HG03565 (cell line): Measurements from ENCODE around the gene CEACAM8.
"Not testable (repeated sequence)": the region's sequence is repeated elsewhere in the genome, so short reads cannot be mapped to it uniquely, and the experiment has no call there.

Experiments
- ATAC-seq: cut with Tn5 transposase; IDR thresholded peaks from one replicate; pipeline ENCODE4 v1.9.1; 2021; ENCODE audit warnings: mild to moderate bottlenecking, moderate library complexity; ENCODE audit not compliant: unreplicated experiment

Gene CEACAM8

GRCh38 chr19:42576241-42576640, 18.5 kb downstream of the CEACAM8 start:
- no peak for ATAC-seq

DNA sequence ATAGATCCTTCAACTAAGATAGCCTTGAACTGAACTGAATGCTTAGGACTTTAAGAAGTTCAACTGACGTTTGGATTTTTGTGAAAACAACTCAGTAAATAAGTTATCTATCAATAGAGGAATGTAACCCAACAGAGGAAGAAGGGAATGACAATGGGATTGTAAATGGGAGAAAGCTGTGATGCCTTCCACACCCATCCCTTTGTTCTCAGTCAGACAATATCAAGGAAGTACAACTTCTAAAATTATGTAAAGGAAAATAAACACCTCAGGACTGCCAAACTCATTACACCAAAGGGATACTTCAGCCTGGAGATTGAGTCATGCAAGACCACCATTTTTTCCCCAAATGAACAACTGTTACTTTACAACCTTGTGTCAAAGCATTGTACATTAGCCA, 21.1 kb downstream of the CEACAM8 start:
- no peak for ATAC-seq

DNA sequence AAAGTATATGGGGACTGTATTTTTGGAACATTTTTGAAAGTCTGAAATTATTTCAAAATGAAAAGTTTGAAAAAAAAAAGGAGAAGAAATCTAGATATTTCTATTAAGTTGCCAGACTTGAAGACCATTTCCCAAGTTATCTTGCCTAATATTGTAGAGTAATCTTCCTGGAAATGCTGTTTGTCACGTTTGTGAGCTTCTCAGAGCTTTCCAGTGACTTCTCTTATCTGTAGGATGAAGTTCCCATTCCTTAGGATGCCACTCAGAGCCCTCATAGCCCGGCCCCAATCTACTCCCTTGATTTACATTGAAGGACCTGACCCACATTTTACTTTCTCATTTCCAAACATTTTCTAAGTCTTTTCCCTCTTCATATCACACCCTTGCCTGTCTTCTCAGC, 23.6 kb downstream of the CEACAM8 start:
- ATAC-seq = no peak

DNA sequence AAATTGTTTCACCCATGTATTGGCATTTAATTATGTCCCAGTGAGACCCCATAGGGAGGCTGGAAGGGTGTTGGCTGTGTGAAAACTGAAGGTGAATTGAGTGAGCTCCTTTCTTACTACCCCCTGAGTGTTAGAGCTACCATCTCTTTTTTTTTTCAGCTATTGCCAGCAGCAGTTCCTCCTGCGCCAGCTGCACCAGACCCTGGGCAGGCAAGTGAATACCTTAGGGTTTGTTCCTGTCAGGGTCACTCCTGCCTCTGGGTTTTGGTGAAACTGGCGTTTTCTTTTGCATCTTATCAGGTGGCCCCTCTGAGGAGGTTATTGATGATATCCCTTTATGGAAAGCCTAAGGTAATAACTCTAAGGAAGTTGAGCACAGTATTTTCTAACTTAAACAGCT, 25.5 kb downstream of the CEACAM8 start:
- ATAC-seq = no peak

GRCh38 chr19:42568006-42568405, 26.7 kb downstream of the CEACAM8 start:
- ATAC-seq = no peak

DNA sequence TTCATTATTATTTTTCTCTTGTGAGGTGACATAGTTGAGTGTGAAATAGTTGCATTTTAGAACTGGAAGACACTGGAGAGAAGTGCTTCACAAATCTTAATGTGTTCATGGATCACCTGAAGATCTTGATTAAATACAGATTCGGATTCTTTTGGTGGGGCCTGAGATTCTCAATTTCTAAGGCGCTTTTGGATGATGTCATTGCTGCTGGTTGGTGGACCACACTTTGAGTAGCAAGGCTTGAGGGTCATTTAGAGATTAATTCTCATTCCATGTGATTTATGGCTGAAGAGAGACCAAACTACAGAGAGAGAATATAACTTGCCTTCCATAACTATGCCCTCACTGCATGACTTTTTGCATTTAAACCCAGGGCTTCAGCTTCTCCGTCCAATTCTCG, 27.2 kb downstream of the CEACAM8 start:
- ATAC-seq = no peak

DNA sequence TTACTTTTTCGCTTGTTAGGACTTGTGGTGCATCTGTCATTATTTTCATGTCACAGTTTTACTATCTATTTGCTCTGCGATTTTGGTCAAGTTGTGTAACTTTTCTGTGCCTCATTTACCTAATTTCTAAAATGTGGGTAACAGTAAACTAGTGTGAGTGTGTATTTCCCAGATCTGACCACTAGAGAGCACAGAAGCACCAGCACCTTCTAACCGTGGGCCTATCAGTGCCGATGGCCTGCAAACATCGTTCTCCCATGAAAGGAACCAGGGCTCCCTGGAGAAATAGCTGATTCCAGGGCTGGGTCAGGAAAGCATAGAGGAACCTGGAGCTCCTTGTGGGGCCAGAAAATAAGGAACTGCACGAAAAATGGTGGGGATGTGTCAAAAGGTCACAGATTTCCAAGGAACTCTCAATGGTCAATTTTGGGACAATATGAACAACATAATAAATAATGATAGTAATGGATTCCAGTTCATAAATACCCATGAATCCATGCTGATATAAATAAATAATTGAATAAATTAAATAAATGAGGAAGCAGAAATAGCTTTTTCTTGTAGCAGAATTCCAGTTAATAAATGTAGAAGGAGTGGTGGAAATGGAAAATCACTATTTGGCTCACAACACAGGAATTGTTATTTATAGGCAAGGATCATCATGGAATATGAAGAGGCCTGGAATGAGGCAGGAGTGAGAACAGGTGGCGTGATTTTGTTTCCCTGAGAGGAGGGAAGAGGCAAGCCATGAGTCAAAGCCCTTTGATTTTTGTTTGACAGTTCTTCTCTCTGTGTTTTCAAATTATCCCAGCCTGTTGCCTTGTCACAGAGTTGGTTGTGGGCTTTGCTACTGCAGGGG, 31.1 kb downstream of the CEACAM8 start:
- ATAC-seq = peak; percentile 43

DNA sequence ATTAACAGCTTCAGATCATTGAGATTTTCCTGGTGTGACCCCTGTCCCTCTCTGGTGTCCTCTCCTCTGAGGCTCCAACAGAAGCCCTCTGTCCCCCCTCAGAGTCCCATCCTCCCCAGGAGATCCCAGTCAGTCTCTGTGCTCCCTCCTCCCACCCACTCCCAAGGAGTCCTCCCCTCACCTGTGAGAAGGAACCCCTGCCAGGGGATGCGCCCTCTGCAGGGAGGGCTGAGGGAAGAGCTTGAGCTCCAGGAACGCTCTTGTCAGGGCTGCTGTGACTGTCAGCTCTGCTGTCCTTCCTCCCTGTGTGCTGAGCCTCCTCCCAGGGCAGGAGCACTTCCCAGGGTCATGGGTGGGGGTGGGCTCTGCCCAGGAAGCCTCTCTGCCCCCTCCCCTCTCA, 33.2 kb downstream of the CEACAM8 start:
- no peak for ATAC-seq

DNA sequence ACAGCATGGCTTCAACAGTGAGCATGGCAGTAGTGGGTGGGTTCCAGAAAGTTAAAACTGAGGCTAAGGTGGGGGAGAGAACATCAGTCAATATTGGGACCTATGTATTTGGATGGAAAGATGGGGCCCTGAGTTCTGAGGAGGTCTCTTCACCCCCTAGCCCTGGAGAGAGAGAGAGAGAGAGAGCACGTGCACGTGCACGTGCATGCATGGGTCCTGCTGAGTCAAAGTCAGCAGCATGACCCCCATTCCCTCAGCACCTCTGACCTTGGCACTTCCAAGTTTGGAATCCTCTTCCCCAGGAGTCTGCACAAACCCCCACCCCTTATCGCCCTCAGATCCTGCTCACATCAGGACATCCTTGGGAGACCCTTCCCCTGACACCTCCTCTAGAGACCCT, 34.0 kb downstream of the CEACAM8 start:
- ATAC-seq = no peak

DNA sequence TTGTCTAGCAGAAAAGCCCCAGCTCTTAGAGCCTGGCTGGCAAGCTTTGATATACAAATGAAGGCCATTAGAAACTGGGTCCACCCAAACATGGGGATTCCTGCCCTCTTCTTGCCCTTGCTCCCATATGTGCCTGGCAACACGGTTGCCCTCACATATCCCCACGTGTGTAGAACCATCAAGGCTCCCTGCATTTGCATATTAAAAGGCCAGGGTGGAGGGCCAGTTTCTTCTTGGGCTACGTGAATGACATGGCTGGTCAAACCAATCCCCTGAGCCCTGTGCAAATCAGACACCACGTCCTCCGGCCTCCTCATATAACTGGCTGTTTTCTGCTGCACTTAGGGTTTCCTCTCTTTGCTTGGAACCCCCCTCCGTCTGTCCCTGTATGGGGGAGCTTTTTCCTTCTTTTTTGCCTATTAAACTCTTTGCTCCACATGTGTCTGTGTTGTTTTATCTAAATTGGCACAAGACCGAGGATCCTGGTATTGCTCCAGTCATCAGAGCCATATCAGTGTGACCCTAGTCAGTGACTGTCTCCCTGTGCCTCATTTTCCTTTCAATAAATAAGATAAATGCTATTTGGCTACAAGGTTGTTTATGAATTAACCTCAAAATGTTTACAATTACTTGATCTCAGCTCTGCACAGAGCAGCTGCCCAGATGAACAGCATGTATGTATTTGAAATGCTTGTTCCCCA, 36.1 kb downstream of the CEACAM8 start:
- ATAC-seq = no peak

DNA sequence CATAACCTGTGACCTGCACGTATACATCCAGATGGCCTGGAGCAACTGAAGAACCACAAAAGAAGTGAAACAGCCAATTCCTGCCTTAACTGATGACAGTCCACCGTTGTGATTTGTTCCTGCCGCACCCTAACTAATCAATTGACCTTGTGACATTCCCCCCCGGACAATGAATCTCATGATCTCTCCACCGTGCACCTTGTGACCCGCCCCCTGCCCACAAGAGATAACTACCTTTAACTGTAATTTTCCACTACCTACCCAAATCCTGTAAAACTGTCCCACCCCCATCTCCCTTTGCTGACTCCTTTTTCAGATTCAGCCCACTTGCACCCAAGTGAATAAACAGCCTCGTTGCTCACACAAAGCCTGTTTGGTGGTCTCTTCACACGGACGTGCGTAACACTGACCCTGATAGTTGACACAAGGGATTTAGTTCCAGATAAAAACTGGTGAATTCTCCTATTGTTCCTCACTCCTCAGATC, 37.3 kb downstream of the CEACAM8 start:
- not testable (repeated sequence) for ATAC-seq

- ATAC-seq = no peak
Measured at GRCh38 chr19:42555801-42556200, 38.9 kb downstream of the CEACAM8 start.

DNA sequence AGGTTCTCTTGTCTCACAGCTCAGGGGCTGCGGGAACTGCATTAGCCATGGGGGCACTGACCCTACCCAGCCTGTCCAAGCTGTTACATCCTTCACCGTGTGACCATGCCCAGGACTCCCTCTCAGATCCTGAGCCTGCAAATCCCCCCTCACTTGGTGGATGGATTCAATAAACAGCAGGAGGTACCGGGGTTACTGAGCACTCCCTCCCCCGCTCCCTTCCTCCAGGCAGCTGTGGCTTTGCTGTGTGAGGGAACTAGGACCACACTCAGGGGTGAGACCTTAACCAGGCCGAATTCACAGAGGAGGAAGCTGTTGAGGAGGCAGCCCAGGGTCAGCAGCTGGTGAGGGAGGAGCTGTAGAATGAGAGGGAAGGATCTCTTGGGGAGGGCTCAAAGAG, 39.4 kb downstream of the CEACAM8 start:
- ATAC-seq = no peak

DNA sequence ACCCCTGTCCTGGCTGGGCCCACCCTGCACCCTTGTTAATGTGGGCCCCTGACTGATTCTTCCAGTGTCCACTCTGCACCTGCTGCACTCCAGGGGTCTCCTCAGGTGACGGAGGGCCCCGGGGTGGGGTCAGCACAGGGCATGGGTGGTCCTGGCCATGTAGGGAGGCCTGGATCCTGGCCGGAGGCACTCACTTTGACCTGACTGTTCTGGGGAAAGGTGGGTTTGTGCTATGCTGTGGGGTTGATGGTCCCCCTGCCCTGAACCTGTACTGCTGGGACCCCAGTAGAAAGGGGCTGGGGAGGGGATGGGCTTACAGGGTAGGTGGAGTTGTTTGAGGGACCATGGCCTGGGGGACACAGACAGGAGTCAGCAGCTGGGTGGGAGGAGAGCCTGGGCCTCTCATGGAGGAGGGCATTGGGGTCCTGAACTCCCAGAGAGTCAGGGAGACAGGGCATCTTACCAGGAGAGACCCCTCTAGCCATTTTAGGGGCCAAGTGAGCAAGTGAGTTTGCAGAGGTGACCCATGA, 40.6 kb downstream of the CEACAM8 start:
- no peak for ATAC-seq

GRCh38 chr19:42553292-42554045, 41.3 kb downstream of the CEACAM8 start:
- no peak for ATAC-seq

- ATAC-seq = no peak
Measured at GRCh38 chr19:42552086-42553065, 42.3 kb downstream of the CEACAM8 start.

DNA sequence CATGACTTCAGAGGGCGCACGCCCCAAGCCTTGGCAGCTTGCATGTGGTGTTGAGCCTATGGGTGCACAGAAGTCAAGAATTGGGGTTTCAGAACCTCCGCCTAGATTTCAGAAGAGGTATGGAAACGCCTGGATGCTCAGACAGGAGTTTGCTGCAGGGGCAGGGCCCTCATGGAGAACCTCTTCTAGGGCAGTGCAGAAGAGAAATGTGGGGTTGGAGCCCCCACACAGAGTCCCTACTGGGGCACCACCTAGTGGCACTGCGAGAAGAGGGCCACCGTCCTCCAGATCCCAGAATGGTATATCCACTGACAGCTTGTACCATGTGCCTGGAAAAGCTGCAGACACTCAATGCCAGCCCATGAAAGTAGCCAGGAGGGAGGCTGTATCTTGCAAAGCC, 44.2 kb downstream of the CEACAM8 start:
- ATAC-seq = not testable (repeated sequence)

- not testable (repeated sequence) for ATAC-seq
Measured at GRCh38 chr19:42549067-42549466, 45.7 kb downstream of the CEACAM8 start.

DNA sequence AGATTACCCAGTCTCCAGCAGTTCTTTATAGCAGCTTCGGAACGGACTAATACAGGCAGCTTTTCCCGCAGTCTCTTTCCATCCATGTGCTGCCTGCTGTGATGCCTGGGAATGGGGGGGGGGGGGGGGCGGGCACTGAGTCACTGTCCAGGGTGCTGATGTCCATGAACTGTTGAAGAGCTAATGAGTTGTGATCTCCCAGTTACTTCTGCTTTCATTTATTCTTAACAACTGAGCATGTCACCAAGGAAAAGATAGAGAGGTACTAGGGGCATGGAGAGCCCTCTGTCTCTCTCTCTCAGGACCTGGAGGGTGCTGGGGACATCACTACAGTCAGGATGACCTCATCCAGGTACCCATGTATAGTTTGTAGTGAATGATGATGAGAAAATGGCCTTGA, 46.2 kb downstream of the CEACAM8 start:
- no peak for ATAC-seq

DNA sequence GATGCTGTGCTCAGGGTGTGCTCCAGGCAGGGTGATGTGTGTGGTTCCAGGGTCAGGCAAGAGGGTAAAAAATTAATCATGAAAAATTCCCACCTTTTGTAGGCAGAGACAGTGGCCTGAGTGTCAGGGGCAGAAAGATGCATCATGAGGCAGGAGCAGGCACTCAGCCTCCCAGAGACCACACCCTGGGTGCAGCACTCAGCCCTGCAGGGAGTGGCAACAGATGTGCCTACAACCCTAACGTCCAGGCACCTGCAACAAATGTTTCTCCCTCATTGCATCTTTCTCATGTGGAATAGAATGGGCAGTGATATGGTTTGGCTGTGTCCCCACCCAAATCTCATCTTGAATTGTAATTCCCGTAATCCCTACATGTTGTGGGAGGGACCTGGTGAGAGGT, 46.8 kb downstream of the CEACAM8 start:
- ATAC-seq = no peak
